HepG2 (cell line): ENCODE data around the gene KDM5B. TPM values are rescaled to one million over a fixed set of nuclear protein-coding genes. Genes with fewer than 3 reads are reported as not detected.

Source experiments
- BCL3 ChIP-seq: sonication (generic); formaldehyde crosslinking; IDR thresholded peaks from 2 replicates; pipeline ENCODE4 v1.5.1; 2020; ENCODE audit warnings: mild to moderate bottlenecking, missing genetic modification reagents, moderate library complexity
- CREB3 ChIP-seq: sonication (generic); formaldehyde crosslinking; IDR thresholded peaks from 2 replicates; pipeline ENCODE4 v1.5.0; 2020; ENCODE audit warnings: missing genetic modification reagents
- FOXC1 ChIP-seq: sonication (generic); formaldehyde crosslinking; IDR thresholded peaks from 2 replicates; pipeline ENCODE4 v1.8.0; 2022; ENCODE audit warnings: mild to moderate bottlenecking, missing genetic modification reagents, borderline replicate concordance
- FOXP1 ChIP-seq, 2 experiments: fragments of 450-650 bp in 1 of 2; IDR thresholded peaks; 2 replicates each; pipeline ENCODE4 v1.6.1; 2017 to 2018; ENCODE audit warnings: antibody characterized with exemption in 1 of 2
- HOXA3 ChIP-seq: sonication (generic); formaldehyde crosslinking; IDR thresholded peaks from 2 replicates; pipeline ENCODE4 v1.5.0; 2020; ENCODE audit warnings: missing genetic modification reagents
- ISL2 ChIP-seq: sonication (generic); formaldehyde crosslinking; IDR thresholded peaks from 2 replicates; pipeline ENCODE4 v1.5.0; 2020; ENCODE audit warnings: missing genetic modification reagents
- MEIS2 ChIP-seq: sonication (generic); formaldehyde crosslinking; IDR thresholded peaks from 2 replicates; pipeline ENCODE4 v1.9.0; 2021; ENCODE audit warnings: mild to moderate bottlenecking, missing genetic modification reagents
- NFIC ChIP-seq: IDR thresholded peaks from 2 replicates; pipeline ENCODE4 v1.6.1; 2012; ENCODE audit warnings: mild to moderate bottlenecking, low read length, inconsistent platforms
- NKX3-1 ChIP-seq: sonication (generic); formaldehyde crosslinking; IDR thresholded peaks from 2 replicates; pipeline ENCODE4 v1.5.0; 2020; ENCODE audit warnings: missing genetic modification reagents
- NONO ChIP-seq, 2 experiments: fragments of 450-650 bp in 1 of 2; sonication (generic) in 1 of 2; formaldehyde crosslinking in 1 of 2; IDR thresholded peaks in 1 of 2; conservative IDR thresholded peaks in 1 of 2; 2 replicates each; pipeline versions ENCODE4 v1.6.1 to v1.8.0; 2017 to 2022; ENCODE audit warnings: mild to moderate bottlenecking in 1 of 2, missing genetic modification reagents in 1 of 2, moderate library complexity in 1 of 2
- PHF20 ChIP-seq: sonication (generic); formaldehyde crosslinking; IDR thresholded peaks from 2 replicates; pipeline ENCODE4 v1.5.0; 2020; ENCODE audit warnings: mild to moderate bottlenecking, missing genetic modification reagents
- RXRA ChIP-seq: sonication (generic); formaldehyde crosslinking; IDR thresholded peaks from 2 replicates; pipeline ENCODE4 v1.5.1; 2020; ENCODE audit warnings: missing genetic modification reagents
- RXRB ChIP-seq: IDR thresholded peaks from 2 replicates; pipeline ENCODE4 v1.6.1; 2016; ENCODE audit warnings: borderline replicate concordance, missing genetic modification reagents, missing compliant biosample characterization
- U2AF1 ChIP-seq: fragments of 200-400 bp; formaldehyde crosslinking; optimal IDR thresholded peaks from 2 replicates; pipeline ENCODE3; 2017; ENCODE audit warnings: mild to moderate bottlenecking, low read depth, low read length
- XBP1 ChIP-seq: sonication (generic); formaldehyde crosslinking; IDR thresholded peaks from 2 replicates; pipeline ENCODE4 v1.5.0; 2020; ENCODE audit warnings: missing genetic modification reagents
- ZFX ChIP-seq: sonication (generic); formaldehyde crosslinking; IDR thresholded peaks from 2 replicates; pipeline ENCODE4 v1.4.0; 2020; ENCODE audit warnings: mild to moderate bottlenecking, low read depth, missing genetic modification reagents, moderate library complexity
- ZIK1 ChIP-seq: sonication (generic); formaldehyde crosslinking; IDR thresholded peaks from 2 replicates; pipeline ENCODE4 v1.5.0; 2020; ENCODE audit warnings: mild to moderate bottlenecking, low read depth, missing genetic modification reagents, borderline replicate concordance
- ZMAT5 ChIP-seq: sonication (generic); formaldehyde crosslinking; IDR thresholded peaks from 2 replicates; pipeline ENCODE4 v1.5.0; 2020; ENCODE audit warnings: mild to moderate bottlenecking, low read depth, missing genetic modification reagents, borderline replicate concordance
- ZNF136 ChIP-seq: sonication (generic); formaldehyde crosslinking; IDR thresholded peaks from 2 replicates; pipeline ENCODE4 v1.8.1; 2022; ENCODE audit warnings: low read depth, mild to moderate bottlenecking, moderate library complexity, missing genetic modification reagents
- ZNF3 ChIP-seq: IDR thresholded peaks from 2 replicates; pipeline ENCODE4 v1.7.0; 2017; ENCODE audit warnings: inconsistent platforms
- ZNF383 ChIP-seq: sonication (generic); formaldehyde crosslinking; IDR thresholded peaks from 2 replicates; pipeline ENCODE4 v1.4.0; 2020; ENCODE audit warnings: missing genetic modification reagents, mild to moderate bottlenecking, borderline replicate concordance
- ZNF530 ChIP-seq: sonication (generic); formaldehyde crosslinking; IDR thresholded peaks from 2 replicates; pipeline ENCODE4 v1.5.0; 2020; ENCODE audit warnings: low read depth, mild to moderate bottlenecking, missing genetic modification reagents
- ZNF547 ChIP-seq: sonication (generic); formaldehyde crosslinking; IDR thresholded peaks from 2 replicates; pipeline ENCODE4 v1.5.1; 2020; ENCODE audit warnings: mild to moderate bottlenecking, missing genetic modification reagents
- ZNF580 ChIP-seq: IDR thresholded peaks from 2 replicates; pipeline ENCODE4 v1.6.1; 2016; ENCODE audit warnings: low read depth, borderline replicate concordance
- ZNF672 ChIP-seq: sonication (generic); formaldehyde crosslinking; IDR thresholded peaks from 2 replicates; pipeline ENCODE4 v1.8.1; 2022; ENCODE audit warnings: missing genetic modification reagents
- ZNF737 ChIP-seq: sonication (generic); formaldehyde crosslinking; IDR thresholded peaks from 2 replicates; pipeline ENCODE4 v1.5.0; 2020; ENCODE audit warnings: missing genetic modification reagents, mild to moderate bottlenecking, borderline replicate concordance
- polyA plus RNA-seq, 8 experiments: library from polyadenylated mRNA; depleted of rRNA in 3 of 8; stranded (reverse) in 7 of 8; unstranded in 1 of 8; fragments of >200 nt; fragmentation: Illumina TruSeq in 4 of 8; extraction: Trizol in 4 of 8; gene quantifications; 2 replicates each; pipeline versions ENCODE4 v1.2.1 to v1.2.3, GENCODE V29; 2011 to 2016; ENCODE audit warnings: low read depth in 4 of 8, missing spikeins in 1 of 8, mixed read lengths in 1 of 8; ENCODE audit not compliant: insufficient read depth in 1 of 8
- total RNA-seq, 5 experiments: library from RNA; depleted of rRNA; stranded (reverse); fragments of >200 nt; fragmentation: Illumina TruSeq; extraction: Trizol; gene quantifications; 2 replicates each; pipeline ENCODE4 v1.2.3, GENCODE V29; 2016; ENCODE audit warnings: low read depth in 1 of 5

KDM5B gene
- total and polyA plus RNA-seq, 2 of the 13 experiments (the other 11 are each of a cell fraction or from before 2014, with no cell fraction given), result 34.2 to 35.4 TPM

- TF ChIP-seq CREB3 (CRISPR knock-in tag) (no peak), U2AF1 (no peak), FOXP1 (IDR thresholded peaks at IDR 0.05) (no peak), FOXP1 (CRISPR knock-in tag; IDR thresholded peaks at IDR 0.05) (0 out of 2 replicates have a peak, but pooled peaks have one; percentile 28), ZIK1 (peak; percentile 82; the same call in 1 of the 2 replicates), ZNF383 (CRISPR knock-in tag) (no peak), NFIC (no peak), NKX3-1 (CRISPR knock-in tag) (no peak), ZNF3 (peak; percentile 86), XBP1 (CRISPR knock-in tag) (no peak), NONO (IDR thresholded peaks at IDR 0.05) (no peak), NONO (CRISPR knock-in tag; conservative IDR thresholded peaks at IDR 0.05) (peak; percentile 67), ZMAT5 (CRISPR knock-in tag) (no peak), ISL2 (0 out of 2 replicates have a peak, but pooled peaks have one; percentile 38), FOXC1 (CRISPR knock-in tag) (peak; percentile 94; the same call in 1 of the 2 replicates), MEIS2 (CRISPR knock-in tag) (peak; percentile 70), RXRA (CRISPR knock-in tag) (peak; percentile 52; the same call in 1 of the 2 replicates), ZNF547 (CRISPR knock-in tag) (peak; percentile 54; the same call in 1 of the 2 replicates), BCL3 (peak; percentile 86), PHF20 (CRISPR knock-in tag) (peak; percentile 68), ZNF136 (0 out of 2 replicates have a peak, but pooled peaks have one; percentile 27), HOXA3 (peak; percentile 82), ZNF530 (CRISPR knock-in tag) (no peak), RXRB (CRISPR knock-in tag) (peak; percentile 31; the same call in 1 of the 2 replicates), ZNF580 (CRISPR knock-in tag) (peak; percentile 65; the same call in 1 of the 2 replicates), ZFX (CRISPR knock-in tag) (peak; percentile 76), ZNF737 (CRISPR knock-in tag) (no peak; the same call in 1 of the 2 replicates), ZNF672 (CRISPR knock-in tag) (no peak)
Measured at GRCh38 chr1:202807926-202808757, at the start of gene KDM5B (continued).
